Vagina (tissue), 2 donors: ENCODE data around the gene CEBPA.

Source experiments
- POLR2A ChIP-seq, 2 donors: fragments of 450-650 bp; IDR thresholded peaks; one replicate each; pipeline ENCODE4 v1.6.1; 2017; ENCODE audit warnings: antibody characterized with exemption in 2 of 2, mild to moderate bottlenecking in 2 of 2, moderate library complexity in 2 of 2
- POLR2AphosphoS5 ChIP-seq, 2 donors: sonication (generic); formaldehyde crosslinking; IDR thresholded peaks; one replicate each; pipeline ENCODE4 v1.9.0; 2017; ENCODE audit warnings: antibody characterized with exemption in 2 of 2, mild to moderate bottlenecking in 2 of 2, low read depth in 1 of 2; ENCODE audit not compliant: insufficient read depth in 1 of 2
- TF ChIP-seq, protein P1 (sequence below), 3 experiments: fragments of 450-650 bp in 2 of 3; fragments of 200-600 bp in 1 of 3; sonication (generic) in 1 of 3; IDR thresholded peaks; one replicate each; pipeline ENCODE4 v1.5.1; 2017 to 2019; ENCODE audit warnings: antibody characterized with exemption in 3 of 3, mild to moderate bottlenecking in 2 of 3, moderate library complexity in 2 of 3

- TF ChIP-seq, protein P1, sequence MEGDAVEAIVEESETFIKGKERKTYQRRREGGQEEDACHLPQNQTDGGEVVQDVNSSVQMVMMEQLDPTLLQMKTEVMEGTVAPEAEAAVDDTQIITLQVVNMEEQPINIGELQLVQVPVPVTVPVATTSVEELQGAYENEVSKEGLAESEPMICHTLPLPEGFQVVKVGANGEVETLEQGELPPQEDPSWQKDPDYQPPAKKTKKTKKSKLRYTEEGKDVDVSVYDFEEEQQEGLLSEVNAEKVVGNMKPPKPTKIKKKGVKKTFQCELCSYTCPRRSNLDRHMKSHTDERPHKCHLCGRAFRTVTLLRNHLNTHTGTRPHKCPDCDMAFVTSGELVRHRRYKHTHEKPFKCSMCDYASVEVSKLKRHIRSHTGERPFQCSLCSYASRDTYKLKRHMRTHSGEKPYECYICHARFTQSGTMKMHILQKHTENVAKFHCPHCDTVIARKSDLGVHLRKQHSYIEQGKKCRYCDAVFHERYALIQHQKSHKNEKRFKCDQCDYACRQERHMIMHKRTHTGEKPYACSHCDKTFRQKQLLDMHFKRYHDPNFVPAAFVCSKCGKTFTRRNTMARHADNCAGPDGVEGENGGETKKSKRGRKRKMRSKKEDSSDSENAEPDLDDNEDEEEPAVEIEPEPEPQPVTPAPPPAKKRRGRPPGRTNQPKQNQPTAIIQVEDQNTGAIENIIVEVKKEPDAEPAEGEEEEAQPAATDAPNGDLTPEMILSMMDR (IDR thresholded peaks at IDR 0.05), result no peak
- no peak for TF ChIP-seq POLR2A (IDR thresholded peaks at IDR 0.05)
- no peak for TF ChIP-seq POLR2AphosphoS5 (IDR thresholded peaks at IDR 0.05; ENCODE audit: insufficient read depth in 1 of 2, low read depth in 1 of 2)
Observed at GRCh38 chr19:33259539-33259938, 42.8 kb downstream of the CEBPA start.
